Fibroblast of skin of left biceps (primary cell): ENCODE results near the gene FBXO28.

Experiments used
- DNase-seq, 2 experiments: peaks; one replicate each; pipeline ENCODE4 v3.0.0-alpha.2; 2013; ENCODE audit warnings: low read depth in 2 of 2

Gene FBXO28

GRCh38 chr1:224157316-224157715 lies 43.4 kb downstream of the FBXO28 start:
- no peak for DNase-seq

- no peak for DNase-seq
Observed at GRCh38 chr1:224159541-224159940, 45.6 kb downstream of the FBXO28 start.

DNA sequence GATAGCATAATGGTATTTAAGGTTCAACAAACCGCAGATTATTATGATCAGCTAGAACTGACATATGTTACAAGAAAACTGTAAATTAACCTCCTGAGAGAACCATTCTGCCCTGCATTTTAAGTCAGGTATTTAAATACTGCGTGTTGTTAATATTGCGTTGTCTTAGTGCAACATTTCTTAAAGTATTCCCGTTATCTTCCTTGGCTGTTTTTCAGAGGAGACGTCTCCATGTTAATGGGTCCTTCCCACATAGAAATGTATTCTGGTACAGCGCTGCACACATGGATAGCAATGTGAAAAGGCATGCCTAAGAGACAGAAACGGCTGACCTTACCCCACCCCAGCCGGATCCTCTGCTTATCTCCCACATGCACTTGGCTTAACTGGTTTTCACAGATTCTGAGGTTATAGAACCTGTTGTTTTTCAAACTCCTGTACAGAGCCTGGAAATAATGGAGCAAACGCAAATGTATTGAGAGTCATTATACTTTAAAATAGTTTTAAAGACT lies 46.3 kb downstream of the FBXO28 start:
- DNase-seq, result no peak

GRCh38 chr1:224162768-224163167 lies 48.9 kb downstream of the FBXO28 start:
- no peak for DNase-seq

- DNase-seq, result no peak
Observed at GRCh38 chr1:224163311-224163710, 49.4 kb downstream of the FBXO28 start.

GRCh38 chr1:224168859-224169380 lies 55.0 kb downstream of the FBXO28 start:
- peak; percentile 84 to 85 for DNase-seq

GRCh38 chr1:224169718-224170270 lies 55.9 kb downstream of the FBXO28 start:
- DNase-seq, result no peak

GRCh38 chr1:224170343-224170742 lies 56.4 kb downstream of the FBXO28 start:
- DNase-seq, result no peak

- DNase-seq, result no peak
Observed at GRCh38 chr1:224170748-224171478, 57.0 kb downstream of the FBXO28 start.

- DNase-seq, result no peak
Observed at GRCh38 chr1:224172229-224172628, 58.3 kb downstream of the FBXO28 start.

- DNase-seq, result no peak
Observed at GRCh38 chr1:224173523-224173922, 59.6 kb downstream of the FBXO28 start.

DNA sequence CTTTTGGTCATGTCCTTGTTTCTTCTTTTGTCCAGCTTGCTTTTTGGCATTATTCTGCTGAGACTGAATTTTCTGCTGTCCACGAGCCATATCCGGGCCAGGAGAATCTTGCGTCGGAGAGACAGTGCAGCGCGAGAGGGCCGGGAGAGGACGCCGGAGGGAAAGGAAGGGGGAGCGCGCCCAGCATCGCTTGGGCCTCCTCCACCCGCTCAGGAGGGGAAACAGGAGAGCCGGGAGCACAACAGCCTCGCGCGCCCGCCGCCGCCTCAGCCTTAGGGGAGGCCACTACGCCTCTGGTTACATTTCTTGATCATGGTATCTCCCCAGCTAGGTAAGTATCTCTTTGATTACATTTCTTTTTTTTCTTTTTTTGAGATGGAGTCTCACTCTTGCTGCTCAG lies 61.7 kb downstream of the FBXO28 start:
- DNase-seq, result no peak

DNA sequence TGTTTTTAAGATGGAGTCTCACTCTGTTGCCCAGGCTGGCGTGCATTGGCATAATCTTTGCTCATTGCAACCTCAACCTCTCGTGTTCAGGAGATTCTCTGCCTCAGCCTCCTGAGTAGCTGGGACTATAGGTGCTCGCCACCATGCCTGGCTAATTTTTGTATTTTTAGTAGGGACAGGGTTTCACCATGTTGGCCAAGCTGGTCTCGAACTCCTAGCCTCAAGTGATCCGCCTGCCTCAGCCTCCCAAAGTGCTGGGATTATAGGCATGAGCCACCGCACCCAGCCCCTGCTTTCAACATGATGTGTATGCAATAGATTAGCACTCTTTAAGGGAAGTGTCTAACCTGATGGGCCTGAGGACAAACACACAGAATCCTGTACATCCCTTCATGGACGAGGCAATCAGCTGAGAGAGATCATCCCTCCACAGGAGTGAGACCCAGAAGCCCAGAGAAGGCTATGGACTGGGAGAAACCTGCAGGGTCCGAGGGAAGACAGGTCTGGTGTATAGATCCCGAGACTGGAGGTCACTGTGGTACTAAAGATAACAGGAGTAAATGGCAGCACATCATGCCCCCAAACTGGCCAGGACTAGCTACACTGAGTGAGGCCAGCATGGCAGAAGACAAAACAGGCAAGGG lies 63.6 kb downstream of the FBXO28 start:
- no peak for DNase-seq

- no peak for DNase-seq
Observed at GRCh38 chr1:224178894-224179293, 65.0 kb downstream of the FBXO28 start.

DNA sequence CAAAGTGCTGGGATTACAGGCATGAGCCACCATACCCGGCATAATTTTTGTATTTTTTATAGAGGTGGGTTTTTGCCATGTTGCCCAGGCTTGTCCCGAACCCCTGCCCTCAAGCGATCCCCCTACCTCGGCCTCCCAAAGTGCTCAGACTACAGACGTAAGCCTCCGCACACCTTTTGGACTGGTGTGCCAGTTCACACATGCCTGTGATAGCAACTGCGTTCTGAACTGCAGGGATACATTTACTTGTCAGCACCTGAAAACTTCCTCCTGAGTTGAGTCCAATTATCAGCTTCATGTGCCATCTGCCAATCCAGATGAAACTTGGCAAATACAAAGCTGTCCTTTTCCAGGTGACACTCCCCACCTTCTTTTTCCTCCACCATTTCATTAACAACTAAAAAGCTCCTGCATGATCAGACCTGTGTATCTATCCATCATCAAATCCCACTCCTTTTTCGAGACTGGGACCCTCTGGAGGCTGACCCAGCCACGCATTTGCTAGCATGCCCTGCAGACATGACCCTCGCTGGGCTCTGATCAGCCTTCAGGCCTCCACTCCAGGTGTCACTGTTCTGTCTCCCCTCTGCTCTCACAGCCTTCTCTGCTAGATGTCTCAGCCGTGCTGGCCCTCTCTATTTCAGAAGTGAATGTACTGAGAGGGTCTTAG lies 67.0 kb downstream of the FBXO28 start:
- no peak for DNase-seq

DNA sequence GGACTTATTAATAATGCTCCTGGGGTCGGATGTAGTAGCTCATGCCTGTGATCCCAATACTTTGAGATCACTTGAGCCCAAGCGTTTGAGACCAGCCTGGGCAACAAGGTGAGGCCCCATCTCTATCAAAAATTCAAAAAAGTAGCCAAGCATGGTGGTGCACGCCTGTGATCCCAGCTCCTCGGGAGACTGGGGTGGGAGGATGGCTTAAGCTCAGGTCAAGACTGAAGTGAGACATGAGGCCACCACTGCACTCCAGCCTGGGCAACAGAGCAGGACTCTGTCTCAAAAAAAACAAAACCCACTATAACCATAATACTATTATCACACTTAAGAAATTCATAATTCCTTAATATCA lies 67.5 kb downstream of the FBXO28 start:
- DNase-seq, result no peak

- no peak for DNase-seq
Observed at GRCh38 chr1:224182057-224182865, 68.3 kb downstream of the FBXO28 start.

DNA sequence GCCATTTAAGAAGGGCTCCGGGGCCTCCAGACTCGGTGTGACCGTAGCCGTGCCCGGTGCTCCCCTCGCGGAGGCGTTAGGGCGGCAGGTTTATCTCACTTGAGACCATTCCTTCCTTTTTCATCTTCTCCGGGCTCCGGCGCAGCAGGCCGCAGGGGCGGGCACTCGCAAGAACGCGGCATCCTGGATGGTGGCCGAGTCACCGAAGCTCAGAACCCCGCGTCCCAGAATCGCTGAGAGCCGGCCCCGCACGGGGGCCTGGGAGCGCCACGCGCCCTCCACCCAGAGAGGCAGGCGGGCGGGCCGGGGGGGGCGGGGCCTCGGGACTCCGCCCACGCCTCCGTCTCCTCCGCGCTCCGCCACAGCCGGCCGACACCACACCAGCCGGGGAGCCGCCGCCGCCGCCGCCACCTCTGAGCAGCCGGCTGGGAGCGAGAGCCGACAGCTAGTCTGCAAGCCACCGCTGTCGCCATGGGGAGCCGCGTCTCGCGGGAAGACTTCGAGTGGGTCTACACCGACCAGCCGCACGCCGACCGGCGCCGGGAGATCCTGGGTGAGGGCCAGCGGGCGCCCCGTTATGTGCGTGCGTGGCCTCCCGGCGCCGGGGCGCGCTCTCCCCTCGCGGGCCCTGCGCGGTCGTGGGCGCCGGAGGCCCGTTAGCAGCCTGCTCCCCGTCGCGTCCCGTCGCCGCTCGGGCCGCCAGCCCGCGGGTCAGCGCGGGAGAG lies 69.1 kb downstream of the FBXO28 start, which contains the start of gene DEGS1:
TSS of gene DEGS1 (plus strand) at position 375 of the 725 bp plus-strand sequence. CDS start at position 472, 97 bp downstream.
- DNase-seq, result peak; percentile 50 to 64

DNA sequence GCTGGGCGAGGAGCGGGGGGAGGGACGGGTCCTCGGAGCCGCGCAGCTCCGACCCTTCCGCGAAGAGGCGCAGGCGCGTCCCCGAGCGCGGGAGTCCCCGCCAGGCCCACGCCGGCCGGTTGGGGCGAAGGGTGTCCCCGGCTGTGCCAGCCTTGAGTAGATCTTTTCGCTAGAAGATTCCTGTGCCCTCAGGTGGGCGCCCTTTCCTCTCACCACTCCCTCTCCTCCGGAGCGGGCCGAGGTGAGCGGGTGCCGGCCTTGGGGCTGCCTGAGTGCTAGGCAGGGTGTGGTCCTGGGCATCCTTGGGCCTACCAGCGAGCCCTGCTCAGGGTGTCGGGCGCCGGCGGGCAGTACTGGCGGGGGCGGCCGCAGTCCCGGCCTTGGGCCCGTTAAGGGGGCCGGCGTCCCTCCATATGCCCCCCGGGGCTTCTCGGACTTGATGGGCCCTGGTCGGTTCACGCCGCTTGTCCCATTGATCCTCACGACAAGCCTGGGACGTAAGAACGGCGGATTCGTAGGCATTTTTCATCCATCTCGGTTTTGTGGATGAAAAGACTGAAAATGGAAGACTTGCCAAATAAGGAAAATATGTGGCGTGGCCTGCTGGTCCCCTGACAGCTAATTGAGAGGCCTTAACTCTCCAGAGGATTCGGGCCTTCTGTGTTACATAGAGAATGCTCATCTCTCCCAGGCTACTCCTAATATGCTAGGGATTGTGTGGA lies 69.8 kb downstream of the FBXO28 start:
- DNase-seq, result peak in 1 of 2 experiments; percentile 37

GRCh38 chr1:224185208-224185607 lies 71.3 kb downstream of the FBXO28 start:
- DNase-seq, result no peak
